Ascending aorta (tissue), 2 donors: ENCODE measurements around the gene IP6K1. TPM values are rescaled to one million over a fixed set of nuclear protein-coding genes. Genes with fewer than 3 reads are reported as not detected.

ENCODE experiments used
- DNase-seq, 2 donors: peaks; one replicate each; pipeline ENCODE4 v3.0.0-alpha.2; 2019; ENCODE audit warnings: low spot score in 2 of 2
- H3K27ac ChIP-seq, 2 donors: fragments of 200-600 bp; sonication (generic); one replicate each; pipeline ENCODE4 v1.5.1; 2016 to 2017; ENCODE audit warnings: mild to moderate bottlenecking in 1 of 2
- H3K27me3 ChIP-seq: fragments of 200-600 bp; sonication (generic); one replicate; pipeline ENCODE4 v1.5.1; 2017
- H3K36me3 ChIP-seq, 2 donors: fragments of 200-600 bp; sonication (generic); one replicate each; pipeline ENCODE4 v1.5.1; 2016
- H3K4me1 ChIP-seq, 2 donors: fragments of 200-600 bp; sonication (generic); one replicate each; pipeline ENCODE4 v1.5.1; 2016 to 2017; ENCODE audit warnings: mild to moderate bottlenecking in 1 of 2
- H3K4me3 ChIP-seq, 2 donors: fragments of 200-600 bp; sonication (generic); one replicate each; pipeline ENCODE4 v1.5.1; 2016 to 2017; ENCODE audit warnings: mild to moderate bottlenecking in 1 of 2
- H3K9me3 ChIP-seq, 2 donors: fragments of 200-600 bp; sonication (generic); one replicate each; pipeline ENCODE4 v1.5.1; 2016
- CTCF ChIP-seq, 3 experiments: fragments of 200-600 bp in 2 of 3; fragments of 450-650 bp in 1 of 3; sonication (generic) in 2 of 3; IDR thresholded peaks; one replicate each; pipeline ENCODE4 v1.5.1; 2016 to 2019; ENCODE audit warnings: antibody characterized with exemption in 3 of 3, mild to moderate bottlenecking in 1 of 3, moderate library complexity in 1 of 3
- intact Hi-C: fragments of 100-400 bp; cut with DNase I; formaldehyde crosslinking; loops from one replicate; pipeline ENCODE4 v1.15.1; 2023
- total RNA-seq: library from RNA; depleted of rRNA; stranded (reverse); fragments of >200 nt; gene quantifications from one replicate; pipeline ENCODE4 v1.1.0, GENCODE V29; 2016

IP6K1 gene
- total RNA-seq, 1 donor from 2014 or later: 33.8 TPM

DNA sequence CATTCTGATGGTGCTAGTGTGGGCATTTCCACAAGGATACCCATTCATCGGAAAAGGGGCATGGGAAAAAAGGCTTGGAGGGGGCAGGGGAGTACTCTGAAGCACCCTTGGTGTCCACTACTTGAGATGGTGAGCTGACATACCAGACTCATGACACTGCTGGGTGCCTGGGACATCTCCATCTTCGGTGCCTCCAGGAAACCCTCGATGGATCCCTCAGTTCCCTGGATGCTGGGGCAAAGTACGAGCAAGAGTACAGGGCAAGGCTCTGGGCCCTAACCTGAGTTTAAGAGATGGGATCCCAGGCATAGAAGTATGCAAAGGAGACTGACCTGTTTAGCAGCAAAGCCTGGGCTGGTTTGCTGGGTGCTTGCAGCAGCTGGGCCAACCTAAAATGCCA is 5.2 kb upstream of the IP6K1 start:
- Histone ChIP-seq H3K9me3 (no peaks in the 10 kb centered on the region), H3K4me3 (no peak overlapping the region), H3K27me3 (no peaks in the 10 kb centered on the region), H3K36me3 (no peaks in the 10 kb centered on the region), H3K4me1 (peaks cover 4 to 6% of the 10 kb centered on the region in 2 donors), H3K27ac (no peak overlapping the region)
- TF ChIP-seq CTCF (IDR thresholded peaks at IDR 0.05): no peak
- DNase-seq: peak in 1 of 2 donors; percentile 55
- intact Hi-C loops: no loop called here

DNA sequence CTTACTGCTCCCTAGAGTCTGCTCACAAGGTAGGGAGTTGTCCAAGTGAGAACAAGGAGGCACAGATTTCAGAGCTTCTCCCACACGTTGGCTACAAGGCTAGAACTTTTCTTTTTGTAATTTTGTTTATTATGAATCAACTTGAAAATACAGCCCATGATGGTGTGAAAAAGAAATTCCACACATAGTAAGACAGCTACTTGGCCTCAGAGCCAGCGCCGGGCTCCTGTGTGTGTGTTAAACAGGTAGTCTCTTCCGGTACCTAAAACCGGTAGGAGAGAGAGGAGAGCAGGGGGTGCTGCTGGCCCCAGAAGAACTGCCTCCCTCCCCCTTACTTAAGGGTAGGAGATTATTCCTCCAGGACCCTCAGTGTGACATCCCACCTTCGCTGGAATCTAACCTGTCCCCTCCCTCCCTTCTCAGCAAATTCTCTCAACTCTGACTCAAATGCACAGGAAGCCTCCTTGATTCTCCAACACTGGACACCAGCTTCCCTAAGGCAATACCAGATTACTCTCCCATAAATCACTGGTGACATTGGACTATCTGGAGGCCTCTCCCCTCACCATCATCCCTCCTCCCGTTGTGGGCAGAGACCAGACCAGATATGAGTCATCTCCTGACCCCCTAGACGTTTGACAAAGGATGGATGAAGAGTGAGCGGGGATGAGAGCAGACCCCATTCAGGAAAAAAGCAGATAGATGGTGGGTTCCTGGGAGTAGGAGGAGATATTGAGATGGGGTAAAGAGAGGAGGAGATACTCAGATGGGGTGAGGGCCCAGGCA is 4.5 kb upstream of the IP6K1 start:
- Histone ChIP-seq H3K36me3 (no peaks in the 10 kb centered on the region), H3K9me3 (no peaks in the 10 kb centered on the region), H3K27me3 (no peaks in the 10 kb centered on the region), H3K4me3 (no peak overlapping the region), H3K27ac (no peak overlapping the region), H3K4me1 (peaks cover 4 to 6% of the 10 kb centered on the region in 2 donors)
- intact Hi-C loops: no loop called here
- peak in 1 of 2 donors; percentile 18 for DNase-seq
- no peak for TF ChIP-seq CTCF (IDR thresholded peaks at IDR 0.05)

DNA sequence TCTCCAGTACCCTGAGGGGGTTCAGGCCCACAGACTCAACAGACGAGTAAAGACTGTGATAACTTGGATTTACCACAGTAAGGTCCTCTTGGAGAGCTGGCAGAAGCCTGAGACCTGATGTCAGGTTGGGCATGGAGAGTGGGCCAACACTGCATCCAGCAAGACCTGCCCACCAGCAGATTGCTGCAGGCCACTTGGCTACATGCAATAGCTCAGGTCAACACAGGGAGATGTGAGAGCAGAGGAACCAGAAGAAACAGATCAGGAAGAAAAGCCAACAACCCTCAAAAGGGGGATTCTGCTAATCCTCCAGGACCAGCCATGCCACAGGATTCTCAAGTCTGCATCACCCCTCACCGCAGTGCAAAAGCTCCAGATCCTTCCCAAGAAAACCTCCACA is 1.7 kb upstream of the IP6K1 start:
- Histone ChIP-seq H3K4me3 (no peak overlapping the region), H3K4me1 (peaks cover 10 to 20% of the 10 kb centered on the region in 2 donors), H3K27me3 (no peaks in the 10 kb centered on the region), H3K36me3 (no peaks in the 10 kb centered on the region), H3K9me3 (no peaks in the 10 kb centered on the region), H3K27ac (no peak overlapping the region)
- peak in 1 of 2 donors; percentile 50 for DNase-seq
- intact Hi-C loops: loop anchor here (5.0 kb wide), 2 partner anchors 251 to 666 kb away; partner anchors contain the start of gene USP19
- no peak for TF ChIP-seq CTCF (IDR thresholded peaks at IDR 0.05)

- Histone ChIP-seq H3K36me3 (peaks cover 0 to 1% of the 10 kb centered on the region in 2 donors), H3K4me3 (no peak overlapping the region), H3K4me1 (peaks cover 10 to 20% of the 10 kb centered on the region in 2 donors), H3K27me3 (no peaks in the 10 kb centered on the region), H3K9me3 (no peaks in the 10 kb centered on the region), H3K27ac (peak overlapping the region in 1 of 2 donors; percentile 92)
- intact Hi-C loops: loop anchor here (5.0 kb wide), 2 partner anchors 250 to 665 kb away; partner anchors contain the start of gene USP19
- no peak for TF ChIP-seq CTCF (IDR thresholded peaks at IDR 0.05)
- peak in 1 of 2 donors; percentile 54 for DNase-seq
Measured at GRCh38 chr3:49787536-49787935, 1.2 kb upstream of the IP6K1 start.

DNA sequence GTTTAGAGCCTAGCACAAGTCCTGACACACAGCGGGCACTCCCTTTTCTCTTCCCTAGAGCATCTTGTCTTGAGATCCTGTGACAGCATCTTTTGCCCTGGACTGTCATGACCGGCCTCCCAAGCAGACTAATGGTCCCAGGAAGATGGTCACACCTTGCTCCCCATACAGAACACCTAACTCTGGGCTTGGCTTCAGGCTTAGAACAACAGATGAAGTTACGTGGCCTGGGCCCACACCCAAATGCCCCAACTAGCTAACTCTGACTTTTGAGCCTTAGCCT is 781 bp upstream of the IP6K1 start:
- H3K27ac ChIP-seq: peak overlapping the region; percentile 91 to 92
- peaks cover 0 to 4% of the 10 kb centered on the region in 2 donors for H3K36me3 ChIP-seq
- peaks cover 10 to 20% of the 10 kb centered on the region in 2 donors for H3K4me1 ChIP-seq
- H3K27me3 ChIP-seq: no peaks in the 10 kb centered on the region
- peak overlapping the region; percentile 82 to 96 for H3K4me3 ChIP-seq
- no peak for TF ChIP-seq CTCF (IDR thresholded peaks at IDR 0.05)
- no peak for DNase-seq
- H3K9me3 ChIP-seq: no peaks in the 10 kb centered on the region
- intact Hi-C loops: loop anchor here (5.0 kb wide), 2 partner anchors 250 to 665 kb away; partner anchors contain the start of gene USP19
